ENCODE measurements around the gene KRT14.

The KRT14 gene

GRCh38 chr17:41537614-41537954 is 49.1 kb downstream of the KRT14 start:
- Histone ChIP-seq H3K4me3 (ENCODE audit: low read depth, low read length) (no peak overlapping the region), H3K9me3 (no peaks in the 10 kb centered on the region), H3K36me3 (no peaks in the 10 kb centered on the region), H3K4me1 (peaks cover 36% of the 10 kb centered on the region), H3K27me3 (no peaks in the 10 kb centered on the region)
- TF ChIP-seq CTCF (IDR thresholded peaks at IDR 0.05; ENCODE audit: low read depth, low read length): no peak
- no peak for DNase-seq

- TF ChIP-seq CTCF (IDR thresholded peaks at IDR 0.05; ENCODE audit: low read depth, low read length): no peak
- peaks cover 42% of the 10 kb centered on the region for H3K4me1 ChIP-seq
- no peaks in the 10 kb centered on the region for H3K27me3 ChIP-seq
- DNase-seq: no peak
- H3K4me3 ChIP-seq (ENCODE audit: low read depth, low read length): no peak overlapping the region
- no peaks in the 10 kb centered on the region for H3K36me3 ChIP-seq
- no peaks in the 10 kb centered on the region for H3K9me3 ChIP-seq
Observed at GRCh38 chr17:41536741-41537613, 49.7 kb downstream of the KRT14 start.

- Histone ChIP-seq H3K9me3 (no peaks in the 10 kb centered on the region), H3K27me3 (no peaks in the 10 kb centered on the region), H3K36me3 (no peaks in the 10 kb centered on the region), H3K4me3 (ENCODE audit: low read depth, low read length) (no peak overlapping the region), H3K4me1 (peaks cover 53% of the 10 kb centered on the region)
- no peak for DNase-seq
- TF ChIP-seq CTCF (IDR thresholded peaks at IDR 0.05; ENCODE audit: low read depth, low read length): no peak
Observed at GRCh38 chr17:41535764-41536481, 50.8 kb downstream of the KRT14 start.

- Histone ChIP-seq H3K27me3 (no peaks in the 10 kb centered on the region), H3K9me3 (no peaks in the 10 kb centered on the region), H3K4me3 (ENCODE audit: low read depth, low read length) (no peak overlapping the region), H3K36me3 (no peaks in the 10 kb centered on the region), H3K4me1 (peaks cover 59% of the 10 kb centered on the region)
- TF ChIP-seq CTCF (IDR thresholded peaks at IDR 0.05; ENCODE audit: low read depth, low read length): peak; percentile 8; the same call in 1 of the 2 replicates
- no peak for DNase-seq
Observed at GRCh38 chr17:41534899-41535546, 51.7 kb downstream of the KRT14 start.

- H3K27me3 ChIP-seq: no peaks in the 10 kb centered on the region
- peaks cover 63% of the 10 kb centered on the region for H3K4me1 ChIP-seq
- no peak for DNase-seq
- H3K9me3 ChIP-seq: no peaks in the 10 kb centered on the region
- H3K36me3 ChIP-seq: no peaks in the 10 kb centered on the region
- no peak overlapping the region for H3K4me3 ChIP-seq (ENCODE audit: low read depth, low read length)
- TF ChIP-seq CTCF (IDR thresholded peaks at IDR 0.05; ENCODE audit: low read depth, low read length): no peak
Observed at GRCh38 chr17:41533613-41534012, 53.1 kb downstream of the KRT14 start.

Measured in BE2C (cell line).